Caki2 (cell line): ENCODE measurements around the gene SNHG17. TPM values are rescaled to one million over a fixed set of nuclear protein-coding genes. Genes with fewer than 3 reads are reported as not detected.
"Not testable (repeated sequence)": the region's sequence is repeated elsewhere in the genome, so short reads cannot be mapped to it uniquely, and the experiment has no call there.

ENCODE experiments used
- DNase-seq: peaks from one replicate; pipeline ENCODE4 v3.0.0-alpha.2; 2015; ENCODE audit warnings: low read depth
- in situ Hi-C: cut with HindIII; loops from 2 replicates; pipeline ENCODE4 v1.10.0; 2016; ENCODE audit warnings: low sequenced_read_pairs, low pct_unique_long_range_greater_than_20kb, mixed read lengths
- total RNA-seq: library from RNA; depleted of rRNA; stranded (reverse); fragments of >200 nt; shearing (Covaris generic); gene quantifications from 2 replicates; pipeline ENCODE4 v1.2.3, GENCODE V29; 2014; ENCODE audit warnings: low replicate concordance

SNHG17 gene
- total RNA-seq, 1 experiment from 2014 or later, result 44.4 TPM

GRCh38 chr20:38429301-38429700 is 5.8 kb downstream of the SNHG17 start:
- no peak for DNase-seq
- in situ Hi-C loops, result no loop called here

- DNase-seq, result no peak
- in situ Hi-C loops, result no loop called here
Observed at GRCh38 chr20:38428800-38429199, 6.3 kb downstream of the SNHG17 start.

GRCh38 chr20:38427655-38428023 is 7.5 kb downstream of the SNHG17 start:
- no peak for DNase-seq
- in situ Hi-C loops, result no loop called here

- peak; percentile 56 for DNase-seq
- in situ Hi-C loops, result no loop called here
Observed at GRCh38 chr20:38426006-38426897, 8.9 kb downstream of the SNHG17 start.

- in situ Hi-C loops, result no loop called here
- no peak for DNase-seq
Observed at GRCh38 chr20:38424401-38424800, 10.7 kb downstream of the SNHG17 start.

GRCh38 chr20:38423541-38423940 is 11.6 kb downstream of the SNHG17 start:
- no peak for DNase-seq
- in situ Hi-C loops, result no loop called here

- in situ Hi-C loops, result no loop called here
Observed at GRCh38 chr20:38421915-38422314, 13.2 kb downstream of the SNHG17 start.

GRCh38 chr20:38420388-38421085 is 14.6 kb downstream of the SNHG17 start:
- DNase-seq, result no peak
- in situ Hi-C loops, result no loop called here

More at GRCh38 chr20:38421915-38422314, 13.2 kb downstream of the SNHG17 start:
- DNase-seq, result no peak

GRCh38 chr20:38418509-38419204 is 16.5 kb downstream of the SNHG17 start:
- peak; percentile 35 for DNase-seq
- in situ Hi-C loops, result no loop called here

GRCh38 chr20:38414769-38415450 is 20.2 kb downstream of the SNHG17 start:
- in situ Hi-C loops, result no loop called here
- no peak for DNase-seq

- in situ Hi-C loops, result no loop called here
- DNase-seq, result no peak
Observed at GRCh38 chr20:38412877-38413577, 22.1 kb downstream of the SNHG17 start.

- in situ Hi-C loops, DNase-seq: not testable (repeated sequence)
Observed at GRCh38 chr20:38407822-38408221, 27.3 kb downstream of the SNHG17 start.

GRCh38 chr20:38407321-38407720 is 27.8 kb downstream of the SNHG17 start:
- DNase-seq, result no peak
- in situ Hi-C loops, result no loop called here

- in situ Hi-C loops, result no loop called here
- DNase-seq, result no peak
Observed at GRCh38 chr20:38406476-38406875, 28.7 kb downstream of the SNHG17 start.

- in situ Hi-C loops, result no loop called here
Observed at GRCh38 chr20:38405132-38405531, 30.0 kb downstream of the SNHG17 start.

GRCh38 chr20:38404016-38404415 is 31.1 kb downstream of the SNHG17 start:
- in situ Hi-C loops, result no loop called here
- no peak for DNase-seq

More at GRCh38 chr20:38405132-38405531, 30.0 kb downstream of the SNHG17 start:
- DNase-seq, result no peak

- in situ Hi-C loops, result no loop called here
- no peak for DNase-seq
Observed at GRCh38 chr20:38402816-38403215, 32.3 kb downstream of the SNHG17 start.

- no peak for DNase-seq
- in situ Hi-C loops, result no loop called here
Observed at GRCh38 chr20:38402089-38402488, 33.0 kb downstream of the SNHG17 start.
